IPS-NIHi7 (cell line): ENCODE measurements around the gene FAM3C.

ENCODE experiments used
- DNase-seq: peaks from one replicate; pipeline ENCODE4 v3.0.0; 2012; ENCODE audit warnings: mixed read lengths; ENCODE audit errors: extremely low spot score

The FAM3C gene

GRCh38 chr7:121410829-121411596 is 14.9 kb upstream of the FAM3C start:
- DNase-seq, result no peak

GRCh38 chr7:121406944-121407343 is 10.8 kb upstream of the FAM3C start:
- DNase-seq, result no peak

- DNase-seq, result no peak
These were observed 10.4 kb upstream of the FAM3C start for GRCh38 chr7:121406461-121406860.

- no peak for DNase-seq
These were observed 8.2 kb upstream of the FAM3C start for GRCh38 chr7:121404348-121404747.

GRCh38 chr7:121402701-121403100 is 6.6 kb upstream of the FAM3C start:
- no peak for DNase-seq

- no peak for DNase-seq
These were observed 5.8 kb upstream of the FAM3C start for GRCh38 chr7:121401896-121402295.

GRCh38 chr7:121398246-121398645 is 2.1 kb upstream of the FAM3C start:
- no peak for DNase-seq

- no peak for DNase-seq
These were observed 1.7 kb upstream of the FAM3C start for GRCh38 chr7:121397822-121398221.

GRCh38 chr7:121397361-121397760 is 1.3 kb upstream of the FAM3C start:
- no peak for DNase-seq

- peak; percentile 44 for DNase-seq
These were observed 581 bp downstream of the FAM3C start for GRCh38 chr7:121395494-121395960.

- no peak for DNase-seq
These were observed 1.4 kb downstream of the FAM3C start for GRCh38 chr7:121394709-121395140.

GRCh38 chr7:121393005-121393366 is 3.1 kb downstream of the FAM3C start:
- no peak for DNase-seq

- no peak for DNase-seq
These were observed 3.7 kb downstream of the FAM3C start for GRCh38 chr7:121392277-121393004.

GRCh38 chr7:121391686-121392085 is 4.4 kb downstream of the FAM3C start:
- DNase-seq, result no peak

- no peak for DNase-seq
These were observed 5.5 kb downstream of the FAM3C start for GRCh38 chr7:121390617-121391016.

GRCh38 chr7:121390109-121390508 is 6.0 kb downstream of the FAM3C start:
- DNase-seq, result no peak

GRCh38 chr7:121388950-121389349 is 7.2 kb downstream of the FAM3C start:
- no peak for DNase-seq

- no peak for DNase-seq
These were observed 10.3 kb downstream of the FAM3C start for GRCh38 chr7:121385800-121386179.

- no peak for DNase-seq
These were observed 10.9 kb downstream of the FAM3C start for GRCh38 chr7:121385056-121385799.

GRCh38 chr7:121384265-121384664 is 11.8 kb downstream of the FAM3C start:
- no peak for DNase-seq

- DNase-seq, result no peak
These were observed 12.7 kb downstream of the FAM3C start for GRCh38 chr7:121383235-121383910.

GRCh38 chr7:121382473-121382872 is 13.6 kb downstream of the FAM3C start:
- DNase-seq, result no peak
